Astrocyte of the cerebellum (primary cell): ENCODE data around the gene ITPKA.

Experiments used
- DNase-seq: peaks from one replicate; pipeline ENCODE4 v3.0.0-alpha.2; 2011; ENCODE audit warnings: low read depth
- H3K4me3 ChIP-seq: 2 replicates; pipeline ENCODE4 v1.5.1; 2011; ENCODE audit warnings: mild to moderate bottlenecking, low read depth, low read length, moderate library complexity
- CTCF ChIP-seq: IDR thresholded peaks from 2 replicates; pipeline ENCODE4 v1.5.1; 2012; ENCODE audit warnings: low read length, low read depth, moderate library complexity, mild to moderate bottlenecking; ENCODE audit errors: missing control alignments
- in situ Hi-C: cut with HindIII; loops from 2 replicates; pipeline ENCODE4 v1.10.0; 2017; ENCODE audit warnings: low sequenced_read_pairs

The ITPKA gene

GRCh38 chr15:41501931-41502794, 8.5 kb downstream of the ITPKA start:
- DNase-seq = no peak
- TF ChIP-seq CTCF = no peak
- in situ Hi-C loops = no loop called here
- no peak overlapping the region for H3K4me3 ChIP-seq

- no peak overlapping the region for H3K4me3 ChIP-seq
- in situ Hi-C loops = no loop called here
- no peak for DNase-seq
Observed at GRCh38 chr15:41502795-41503668, 9.4 kb downstream of the ITPKA start.

GRCh38 chr15:41503669-41504010, 10.0 kb downstream of the ITPKA start:
- TF ChIP-seq CTCF = no peak
- in situ Hi-C loops = no loop called here
- DNase-seq = no peak
- H3K4me3 ChIP-seq = no peak overlapping the region

More at GRCh38 chr15:41502795-41503668, 9.4 kb downstream of the ITPKA start:
- TF ChIP-seq CTCF = no peak

GRCh38 chr15:41504751-41505492, 11.2 kb downstream of the ITPKA start:
- no peak for DNase-seq
- H3K4me3 ChIP-seq = no peak overlapping the region
- in situ Hi-C loops = no loop called here

GRCh38 chr15:41505776-41506175, 12.1 kb downstream of the ITPKA start:
- no peak for TF ChIP-seq CTCF
- no peak for DNase-seq
- no peak overlapping the region for H3K4me3 ChIP-seq
- in situ Hi-C loops = no loop called here

More at GRCh38 chr15:41504751-41505492, 11.2 kb downstream of the ITPKA start:
- no peak for TF ChIP-seq CTCF

- in situ Hi-C loops = no loop called here
- TF ChIP-seq CTCF = no peak
- H3K4me3 ChIP-seq = no peak overlapping the region
- DNase-seq = no peak
Observed at GRCh38 chr15:41506796-41507341, 13.2 kb downstream of the ITPKA start.
